ENCODE results near the gene ADGRF3.
"Not testable (repeated sequence)": the region's sequence is repeated elsewhere in the genome, so short reads cannot be mapped to it uniquely, and the experiment has no call there.

ADGRF3 gene

GRCh38 chr2:26314243-26314642 lies 32.3 kb downstream of the ADGRF3 start:
- DNase-seq: no peak

- DNase-seq: no peak
These were observed 33.1 kb downstream of the ADGRF3 start for GRCh38 chr2:26313446-26313845.

GRCh38 chr2:26312471-26312870 lies 34.1 kb downstream of the ADGRF3 start:
- no peak for DNase-seq

- no peak for DNase-seq
These were observed 36.7 kb downstream of the ADGRF3 start for GRCh38 chr2:26309921-26310320.

- DNase-seq: no peak
These were observed 41.0 kb downstream of the ADGRF3 start for GRCh38 chr2:26305540-26305939.

- not testable (repeated sequence) for DNase-seq
These were observed 41.5 kb downstream of the ADGRF3 start for GRCh38 chr2:26305094-26305493.

GRCh38 chr2:26302846-26303245 lies 43.7 kb downstream of the ADGRF3 start:
- no peak for DNase-seq

GRCh38 chr2:26300234-26300925 lies 46.2 kb downstream of the ADGRF3 start:
- DNase-seq: no peak

GRCh38 chr2:26299471-26300101 lies 47.0 kb downstream of the ADGRF3 start:
- DNase-seq: no peak

- no peak for DNase-seq
These were observed 47.8 kb downstream of the ADGRF3 start for GRCh38 chr2:26298638-26299393.

GRCh38 chr2:26298286-26298637 lies 48.3 kb downstream of the ADGRF3 start:
- no peak for DNase-seq

GRCh38 chr2:26297061-26297460 lies 49.5 kb downstream of the ADGRF3 start:
- no peak for DNase-seq

GRCh38 chr2:26295511-26295910 lies 51.1 kb downstream of the ADGRF3 start:
- DNase-seq: no peak

GRCh38 chr2:26292646-26293045 lies 53.9 kb downstream of the ADGRF3 start:
- no peak for DNase-seq

- no peak for DNase-seq
These were observed 56.6 kb downstream of the ADGRF3 start for GRCh38 chr2:26290001-26290400.

GRCh38 chr2:26285931-26286330 lies 60.7 kb downstream of the ADGRF3 start:
- no peak for DNase-seq

GRCh38 chr2:26284132-26284531 lies 62.5 kb downstream of the ADGRF3 start:
- DNase-seq: no peak

- DNase-seq: no peak
These were observed 63.0 kb downstream of the ADGRF3 start for GRCh38 chr2:26283606-26284005.

- no peak for DNase-seq
These were observed 65.4 kb downstream of the ADGRF3 start for GRCh38 chr2:26281226-26281625.

- DNase-seq: no peak
These were observed 66.7 kb downstream of the ADGRF3 start for GRCh38 chr2:26279886-26280285.

- DNase-seq: no peak
These were observed 69.9 kb downstream of the ADGRF3 start for GRCh38 chr2:26276484-26277227.

GRCh38 chr2:26274058-26274613 lies 72.5 kb downstream of the ADGRF3 start:
- DNase-seq: no peak

GRCh38 chr2:26273501-26273900 lies 73.1 kb downstream of the ADGRF3 start:
- no peak for DNase-seq

Measured in NCI-H526 treated with DMSO at 0.1 percent for 48 hours (cell line).